Prostate gland (tissue), 2 donors: ENCODE results near the gene CRY2.

Experiments
- CTCF ChIP-seq, 4 experiments: fragments of 200-600 bp in 2 of 4; fragments of 450-650 bp in 2 of 4; sonication (generic) in 2 of 4; IDR thresholded peaks; 1 replicate in 3 of 4; 2 replicates in 1 of 4; pipeline ENCODE4 v1.5.1; 2016 to 2019; ENCODE audit warnings: antibody characterized with exemption in 4 of 4, mild to moderate bottlenecking in 2 of 4, moderate library complexity in 2 of 4
- POLR2A ChIP-seq: fragments of 450-650 bp; IDR thresholded peaks from one replicate; pipeline ENCODE4 v1.6.1; 2016; ENCODE audit warnings: antibody characterized with exemption, mild to moderate bottlenecking
- POLR2AphosphoS5 ChIP-seq: sonication (generic); formaldehyde crosslinking; IDR thresholded peaks from one replicate; pipeline ENCODE4 v1.6.1; 2017; ENCODE audit warnings: antibody characterized with exemption

DNA sequence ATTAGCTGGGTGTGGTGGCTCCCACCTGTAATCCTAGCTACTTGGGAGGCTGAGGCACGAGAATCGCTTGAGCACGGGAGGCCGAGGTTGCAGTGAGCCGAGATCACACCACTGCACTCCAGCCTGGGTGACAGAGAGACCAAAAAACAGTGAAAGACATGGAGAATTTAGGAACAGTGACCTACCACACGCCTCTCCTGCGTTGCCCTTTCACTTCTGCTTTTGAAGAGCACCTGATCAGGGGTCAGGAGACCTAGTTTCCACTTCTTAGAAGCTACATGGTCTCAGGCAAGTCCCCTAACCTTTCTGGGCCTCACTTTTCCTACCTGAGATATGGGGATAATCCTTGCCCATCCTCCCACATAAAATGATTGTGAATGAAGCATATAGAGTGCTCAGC lies 30.1 kb upstream of the CRY2 start:
- TF ChIP-seq CTCF (IDR thresholded peaks at IDR 0.05) (no peak), POLR2AphosphoS5 (no peak), POLR2A (no peak)
